Activated CD8-positive, alpha-beta memory T cell treated with anti-CD3 and anti-CD28 coated beads for 36 hours (primary cell): Measurements from ENCODE around the gene ACOT2. TPM values are rescaled to one million over a fixed set of nuclear protein-coding genes. Genes with fewer than 3 reads are reported as not detected.
"Not testable (repeated sequence)": the region's sequence is repeated elsewhere in the genome, so short reads cannot be mapped to it uniquely, and the experiment has no call there.

Source experiments
- CTCF ChIA-PET: fragments of 350-600 bp; sonication (Branson Sonifier 250); formaldehyde crosslinking; loops from one replicate; lab custom pipeline; 2021; ENCODE audit warnings: antibody characterized with exemption; lab: Charles Lee
- POLR2A ChIA-PET: fragments of 350-600 bp; sonication (Branson Sonifier 250); formaldehyde crosslinking; loops from one replicate; lab custom pipeline; 2021; ENCODE audit warnings: antibody characterized with exemption; lab: Charles Lee
- total RNA-seq, 2 experiments: library from RNA; stranded (reverse); gene quantifications; one replicate each; pipeline ENCODE4 v1.2.3, GENCODE V29; 2021

Gene ACOT2, protein sequence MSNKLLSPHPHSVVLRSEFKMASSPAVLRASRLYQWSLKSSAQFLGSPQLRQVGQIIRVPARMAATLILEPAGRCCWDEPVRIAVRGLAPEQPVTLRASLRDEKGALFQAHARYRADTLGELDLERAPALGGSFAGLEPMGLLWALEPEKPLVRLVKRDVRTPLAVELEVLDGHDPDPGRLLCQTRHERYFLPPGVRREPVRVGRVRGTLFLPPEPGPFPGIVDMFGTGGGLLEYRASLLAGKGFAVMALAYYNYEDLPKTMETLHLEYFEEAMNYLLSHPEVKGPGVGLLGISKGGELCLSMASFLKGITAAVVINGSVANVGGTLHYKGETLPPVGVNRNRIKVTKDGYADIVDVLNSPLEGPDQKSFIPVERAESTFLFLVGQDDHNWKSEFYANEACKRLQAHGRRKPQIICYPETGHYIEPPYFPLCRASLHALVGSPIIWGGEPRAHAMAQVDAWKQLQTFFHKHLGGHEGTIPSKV
- total RNA-seq = 10 to 100 TPM; 10.8 to 13.2 TPM

DNA sequence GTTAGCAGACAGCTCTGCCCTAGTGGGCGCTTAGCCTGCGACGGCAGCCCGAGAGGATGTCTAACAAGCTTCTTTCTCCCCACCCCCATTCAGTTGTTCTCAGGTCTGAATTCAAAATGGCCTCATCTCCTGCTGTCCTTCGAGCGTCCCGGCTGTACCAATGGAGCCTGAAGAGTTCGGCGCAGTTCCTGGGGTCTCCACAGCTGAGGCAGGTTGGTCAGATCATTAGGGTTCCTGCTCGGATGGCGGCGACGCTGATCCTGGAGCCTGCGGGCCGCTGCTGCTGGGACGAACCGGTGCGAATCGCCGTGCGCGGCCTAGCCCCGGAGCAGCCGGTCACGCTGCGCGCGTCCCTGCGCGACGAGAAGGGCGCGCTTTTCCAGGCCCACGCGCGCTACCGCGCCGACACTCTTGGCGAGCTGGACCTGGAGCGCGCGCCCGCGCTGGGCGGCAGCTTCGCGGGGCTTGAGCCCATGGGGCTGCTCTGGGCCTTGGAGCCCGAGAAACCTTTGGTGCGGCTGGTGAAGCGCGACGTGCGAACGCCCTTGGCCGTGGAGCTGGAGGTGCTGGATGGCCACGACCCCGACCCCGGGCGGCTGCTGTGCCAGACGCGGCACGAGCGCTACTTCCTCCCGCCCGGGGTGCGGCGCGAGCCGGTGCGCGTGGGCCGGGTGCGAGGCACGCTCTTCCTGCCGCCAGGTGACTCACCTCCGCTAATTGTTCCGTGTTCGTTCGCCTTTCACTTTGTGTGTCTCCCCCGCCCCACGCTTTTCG, at the start of gene ACOT2:
ACOT2 (plus strand) TSS at position 29 of the 774 bp plus-strand sequence; CDS start at position 57, 28 bp downstream.
- CTCF ChIA-PET = interaction anchor here (0.5 to 2.3 kb wide), 12 partner anchors 10 to 317 kb away, joined by 3 to 11 read pairs (median 4); partner anchors contain the start of genes RIOX1 and ZNF410
- POLR2A ChIA-PET = interaction anchor here (0.5 to 1.6 kb wide), 15 partner anchors 23 to 733 kb away, joined by 3 to 8 read pairs (median 5); partner anchors contain the start of genes ACOT6, DNAL1 and RIOX1

DNA sequence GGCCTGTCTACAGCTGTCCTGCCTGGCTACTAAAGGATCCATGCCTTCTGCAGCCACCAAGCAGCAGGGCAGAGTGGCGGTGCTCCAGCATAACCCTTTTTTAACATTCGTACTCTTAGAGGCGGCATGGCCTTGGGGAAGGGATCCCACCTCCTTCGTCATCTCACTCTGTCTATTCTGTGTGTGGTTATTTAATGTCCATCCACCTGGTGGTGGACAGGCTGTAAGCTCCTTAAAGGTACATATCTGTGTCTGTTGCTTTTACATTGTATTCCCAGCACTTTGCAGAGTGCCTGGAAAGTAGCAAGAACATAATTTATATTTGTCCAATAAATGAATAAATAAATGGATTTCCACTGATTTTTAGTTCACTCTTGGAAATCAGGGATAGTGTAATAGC, 47.8 kb upstream of the ACOT2 start:
- ChIA-PET POLR2A (no interaction called here), CTCF (no interaction called here)

DNA sequence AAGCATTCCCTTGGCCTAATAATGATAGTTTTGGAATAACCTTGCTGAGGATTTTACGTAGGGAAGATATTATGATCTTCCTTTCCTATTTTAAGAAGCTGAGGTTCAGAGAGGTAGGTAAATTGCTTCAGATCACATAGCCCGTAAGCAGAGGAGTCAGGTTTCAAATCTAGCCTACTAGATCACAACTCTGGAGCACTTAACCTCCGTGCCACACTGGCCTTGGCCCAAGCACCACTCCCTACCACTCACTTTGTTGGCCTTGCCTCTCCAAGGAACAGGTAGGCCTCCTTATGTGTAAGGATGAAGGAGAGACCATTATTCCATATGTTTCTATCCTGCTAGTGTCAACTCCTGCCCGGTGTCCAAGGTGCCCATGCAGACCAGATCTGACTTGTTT, 44.5 kb upstream of the ACOT2 start:
- POLR2A ChIA-PET = no interaction called here
- CTCF ChIA-PET = no interaction called here

DNA sequence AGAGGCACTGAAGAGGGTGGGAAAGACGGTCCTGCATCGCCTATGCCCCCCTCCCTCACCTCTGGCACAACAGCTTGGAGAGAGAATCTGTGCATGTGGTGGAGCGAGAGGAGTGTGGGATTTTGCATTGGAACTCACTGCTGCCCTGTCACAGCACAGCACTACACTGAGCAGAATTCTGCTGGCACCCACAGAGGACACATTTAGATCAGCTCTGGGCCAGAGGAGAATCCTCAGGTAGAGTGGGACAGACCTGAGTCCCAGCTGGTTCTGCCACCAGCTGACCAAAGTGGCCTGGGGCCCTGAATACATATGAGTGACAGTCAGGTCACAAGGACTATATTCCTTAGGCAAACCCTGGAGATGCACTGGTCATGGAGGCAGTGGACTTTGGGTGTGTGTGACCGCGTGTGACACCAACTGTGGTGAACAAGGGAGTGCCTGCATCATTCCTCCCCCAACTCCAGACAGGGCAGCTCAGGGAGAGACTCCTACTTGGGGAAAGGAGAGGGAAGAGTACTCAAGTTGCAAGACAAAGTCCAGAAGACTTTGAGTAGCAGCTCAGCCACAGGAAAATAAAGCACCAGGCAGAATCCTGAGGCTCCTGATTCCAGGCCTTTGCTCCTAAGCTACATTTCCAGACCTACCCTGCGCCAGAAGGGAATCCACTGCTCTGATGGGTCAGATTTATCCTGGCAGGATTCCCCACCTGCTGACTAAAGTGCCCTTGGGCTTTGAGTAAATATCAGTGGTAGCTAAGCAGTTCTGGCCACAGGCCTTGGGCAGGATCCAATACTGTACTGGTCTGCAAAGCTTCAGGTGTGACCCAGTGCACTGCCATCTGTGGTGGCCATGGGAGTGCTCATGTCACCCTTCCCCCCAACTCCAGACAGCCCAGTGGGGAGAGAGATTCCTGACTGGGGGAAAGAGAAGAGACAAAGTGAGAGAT, 42.7 kb upstream of the ACOT2 start:
- CTCF ChIA-PET = interaction anchor here (0.6 kb wide), 1 partner anchor 55 kb away, joined by 3 read pairs; no protein-coding TSS in a partner anchor
- POLR2A ChIA-PET = no interaction called here

DNA sequence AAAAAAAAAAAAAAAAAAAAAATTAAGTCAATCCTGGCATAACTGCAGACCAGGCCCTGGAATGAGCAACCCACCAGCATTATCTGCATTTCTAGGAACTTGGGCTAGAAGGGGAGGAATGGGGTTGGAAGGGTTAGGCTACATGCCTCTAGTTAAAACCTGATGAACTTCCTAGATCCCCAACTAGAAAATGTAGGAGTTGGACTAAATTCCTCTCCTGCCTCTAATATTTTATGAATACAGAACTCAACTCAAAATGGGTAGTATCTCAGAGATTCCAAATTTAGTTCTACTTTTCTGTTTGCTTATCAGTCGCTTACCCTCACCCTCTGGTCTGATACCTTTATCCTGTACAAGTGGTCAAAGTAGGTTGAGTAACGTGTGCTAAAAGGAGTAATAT, 39.7 kb upstream of the ACOT2 start:
- POLR2A ChIA-PET = not testable (repeated sequence)
- CTCF ChIA-PET = interaction anchor here (0.7 kb wide), 2 partner anchors 18 to 194 kb away, joined by 3 read pairs; no protein-coding TSS in a partner anchor

DNA sequence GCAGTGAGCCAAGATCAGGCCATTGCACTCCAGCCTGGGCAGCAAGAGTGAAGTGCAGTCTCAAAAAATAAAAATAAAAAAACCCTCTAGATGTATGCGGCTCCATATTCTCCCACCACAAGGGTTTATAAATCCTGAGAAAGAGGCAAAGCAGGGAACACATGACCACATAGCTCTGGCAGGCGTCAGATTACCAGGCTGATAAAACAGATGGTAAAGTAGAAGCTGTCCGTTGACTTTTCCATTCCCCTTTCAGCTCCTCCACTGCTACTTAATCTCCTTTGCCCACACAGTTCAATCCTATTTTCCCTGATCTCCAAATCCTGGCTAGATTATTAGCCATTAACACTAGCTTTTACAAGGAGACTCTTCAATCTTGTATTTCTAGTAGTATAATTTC, 37.0 kb upstream of the ACOT2 start:
- CTCF ChIA-PET, POLR2A ChIA-PET: not testable (repeated sequence)

DNA sequence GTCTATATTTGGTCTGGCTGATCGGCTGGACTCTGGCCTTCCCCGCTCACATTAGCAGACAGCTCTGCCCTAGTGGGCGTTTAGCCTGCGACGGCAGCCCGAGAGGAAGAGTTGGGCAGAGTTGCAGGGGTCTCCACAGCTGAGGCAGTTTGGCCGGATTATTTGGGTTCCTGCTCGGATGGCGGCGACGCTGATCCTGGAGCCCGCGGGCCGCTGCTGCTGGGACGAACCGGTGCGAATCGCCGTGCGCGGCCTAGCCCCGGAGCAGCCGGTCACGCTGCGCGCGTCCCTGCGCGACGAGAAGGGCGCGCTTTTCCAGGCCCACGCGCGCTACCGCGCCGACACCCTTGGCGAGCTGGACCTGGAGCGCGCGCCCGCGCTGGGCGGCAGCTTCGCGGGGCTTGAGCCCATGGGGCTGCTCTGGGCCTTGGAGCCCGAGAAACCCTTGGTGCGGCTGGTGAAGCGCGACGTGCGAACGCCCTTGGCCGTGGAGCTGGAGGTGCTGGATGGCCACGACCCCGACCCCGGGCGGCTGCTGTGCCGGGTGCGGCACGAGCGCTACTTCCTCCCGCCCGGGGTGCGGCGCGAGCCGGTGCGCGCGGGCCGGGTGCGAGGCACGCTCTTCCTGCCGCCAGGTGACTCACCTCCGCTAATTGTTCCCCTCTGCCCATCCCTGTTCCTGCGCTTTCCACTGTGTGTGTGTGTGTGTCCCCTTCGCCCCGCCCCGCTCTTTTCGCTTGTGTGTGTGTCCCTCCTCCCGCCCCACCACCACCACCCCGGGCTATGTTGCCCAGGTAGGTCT, 31.6 kb upstream of the ACOT2 start:
- POLR2A ChIA-PET = not testable (repeated sequence)
- CTCF ChIA-PET = interaction anchor here (1.0 kb wide), 1 partner anchor 96 kb away, joined by 7 read pairs; no protein-coding TSS in a partner anchor

DNA sequence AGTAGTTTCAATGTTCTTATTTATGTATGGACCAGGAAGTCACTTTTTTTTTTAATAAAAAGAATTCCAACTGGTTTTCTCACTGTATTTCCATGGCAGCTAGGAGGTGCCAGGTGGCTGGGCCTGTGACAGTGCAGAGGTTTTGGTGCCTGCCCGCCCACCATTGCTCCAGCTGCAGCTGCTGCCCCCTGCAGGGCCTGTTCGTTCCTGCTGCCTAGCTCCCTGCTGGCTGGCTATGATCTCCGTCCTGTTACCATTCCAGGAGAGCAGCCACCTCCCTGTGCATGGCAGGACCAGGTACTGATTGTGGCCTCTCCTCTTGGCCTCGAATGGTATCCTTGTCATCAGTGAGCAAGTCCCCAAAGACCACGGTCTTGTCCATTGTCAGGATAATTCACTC, 30.0 kb upstream of the ACOT2 start:
- ChIA-PET POLR2A (interaction anchor here (0.6 kb wide), 1 partner anchor 31 kb away, joined by 3 read pairs; no protein-coding TSS in a partner anchor), CTCF (interaction anchor here (0.6 to 1.5 kb wide), 3 partner anchors 30 to 139 kb away, joined by 3 read pairs; no protein-coding TSS in a partner anchor)

DNA sequence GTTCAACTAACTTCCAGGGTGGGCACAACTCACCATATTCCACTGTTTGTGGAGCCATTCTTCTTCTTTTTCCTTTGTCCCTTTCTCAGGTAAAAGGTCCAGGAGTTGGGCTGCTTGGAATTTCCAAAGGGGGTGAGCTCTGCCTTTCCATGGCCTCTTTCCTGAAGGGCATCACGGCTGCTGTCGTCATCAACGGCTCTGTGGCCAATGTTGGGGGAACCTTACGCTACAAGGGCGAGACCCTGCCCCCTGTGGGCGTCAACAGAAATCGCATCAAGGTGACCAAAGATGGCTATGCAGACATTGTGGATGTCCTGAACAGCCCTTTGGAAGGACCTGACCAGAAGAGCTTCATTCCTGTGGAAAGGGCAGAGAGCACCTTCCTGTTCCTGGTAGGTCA, 26.1 kb upstream of the ACOT2 start:
- POLR2A ChIA-PET = not testable (repeated sequence)
- CTCF ChIA-PET = interaction anchor here (0.7 kb wide), 1 partner anchor 266 kb away, joined by 4 read pairs; no protein-coding TSS in a partner anchor

DNA sequence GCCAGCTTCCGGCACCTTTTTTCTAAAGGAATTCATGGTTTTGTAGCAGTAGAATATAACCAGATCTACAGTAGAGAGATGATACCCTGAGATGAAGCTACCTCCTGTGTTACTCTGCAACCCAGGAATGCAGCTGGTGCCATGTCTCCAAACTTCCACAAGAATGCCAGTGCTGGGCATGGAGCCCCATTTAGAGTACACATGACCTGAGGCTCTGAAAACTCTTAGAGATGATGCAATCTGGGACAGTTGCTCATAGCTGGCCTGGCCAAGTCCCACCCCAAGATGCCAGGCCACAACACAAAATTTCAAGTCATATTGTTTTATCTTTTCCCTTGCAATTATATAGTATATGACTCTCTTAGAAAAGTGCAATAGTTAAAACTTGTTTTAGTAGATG, 23.7 kb upstream of the ACOT2 start:
- CTCF ChIA-PET, POLR2A ChIA-PET: not testable (repeated sequence)

DNA sequence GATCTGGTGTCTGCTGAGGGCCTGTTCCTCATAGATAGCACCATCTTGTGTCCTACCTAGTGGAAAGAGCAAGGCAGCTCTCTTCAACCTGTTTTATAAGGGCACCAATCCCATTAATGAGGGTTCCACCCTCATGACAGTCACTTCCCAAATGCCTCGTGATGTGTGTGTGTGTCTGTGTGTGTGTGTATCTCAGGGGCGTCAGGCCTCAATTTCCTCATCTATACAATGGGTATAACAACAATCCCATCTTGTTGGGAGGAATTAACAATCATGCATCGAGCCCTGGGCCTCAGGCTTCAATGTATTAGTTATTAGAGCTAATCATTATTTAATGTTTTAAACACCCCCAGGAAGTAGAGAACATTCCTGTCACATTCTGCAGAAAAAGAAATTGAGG, 19.9 kb upstream of the ACOT2 start:
- CTCF ChIA-PET, POLR2A ChIA-PET: not testable (repeated sequence)

DNA sequence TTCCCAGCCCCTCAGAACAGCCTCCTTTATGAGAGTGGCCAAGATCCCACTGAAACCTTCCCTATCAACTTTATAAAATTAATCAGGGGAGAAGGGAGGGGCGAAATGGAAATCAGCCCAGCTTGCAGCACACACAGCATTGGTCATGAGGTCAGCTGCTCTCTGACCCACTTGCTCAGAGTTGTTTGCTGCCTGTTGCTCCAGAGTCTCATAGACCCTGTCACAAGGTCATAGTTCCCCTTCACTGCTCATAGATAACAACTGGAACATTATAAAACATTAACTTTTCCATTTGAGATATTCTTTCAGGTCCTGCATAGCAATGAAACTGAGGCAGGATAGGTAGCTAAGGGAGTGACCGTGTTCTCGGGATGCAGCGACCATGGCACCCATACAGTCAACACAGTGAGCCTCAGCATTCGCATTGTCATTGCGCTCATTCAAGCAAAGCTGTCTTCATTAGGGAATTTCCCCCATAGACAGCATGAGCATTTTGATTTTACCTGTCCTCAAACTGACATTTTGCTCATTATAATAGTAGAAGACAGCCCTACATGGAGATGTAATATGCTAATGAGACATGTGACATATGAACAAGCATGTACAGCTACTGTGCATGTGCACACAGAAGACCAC, 19.0 kb upstream of the ACOT2 start:
- CTCF ChIA-PET, POLR2A ChIA-PET: not testable (repeated sequence)

DNA sequence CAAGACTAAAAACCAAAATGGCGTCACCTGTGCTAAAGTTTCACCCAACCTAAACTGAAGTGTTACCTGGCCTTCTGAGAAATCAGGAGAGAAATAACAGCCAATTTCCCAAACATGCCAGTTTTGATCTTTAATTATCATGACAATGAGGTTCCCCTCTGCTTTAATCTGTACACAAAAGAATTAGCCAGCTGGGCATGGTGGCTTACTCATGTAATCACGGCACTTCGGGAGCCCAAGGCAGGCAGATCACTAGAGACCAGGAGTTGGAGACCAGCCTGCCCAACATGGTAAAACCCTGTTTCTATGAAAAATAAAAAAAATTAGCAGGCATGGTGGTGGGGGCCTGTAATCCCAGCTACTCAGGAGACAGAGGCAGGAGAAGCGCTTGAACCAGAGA, 15.2 kb upstream of the ACOT2 start:
- CTCF ChIA-PET = no interaction called here

DNA sequence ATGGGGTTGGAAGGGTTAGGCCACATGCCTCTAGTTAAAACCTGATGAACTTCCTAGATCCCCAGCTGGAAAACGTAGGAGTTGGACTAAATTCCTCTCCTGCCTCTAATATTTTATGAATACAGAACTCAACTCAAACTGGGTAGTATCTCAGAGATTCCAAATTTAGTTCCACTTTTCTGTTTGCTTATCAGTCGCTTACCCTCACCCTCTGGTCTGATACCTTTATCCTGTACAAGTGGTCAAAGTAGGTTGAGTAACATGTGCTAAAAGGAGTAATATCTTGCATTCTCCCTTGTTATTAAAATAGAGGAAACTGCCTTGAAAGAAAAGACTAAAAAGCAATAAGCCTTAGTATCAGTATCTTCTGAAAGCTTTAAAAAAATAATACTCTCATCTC, 11.8 kb upstream of the ACOT2 start:
- CTCF ChIA-PET, POLR2A ChIA-PET: not testable (repeated sequence)

More for the DNA sequence above, 15.2 kb upstream of the ACOT2 start:
- POLR2A ChIA-PET = no interaction called here

DNA sequence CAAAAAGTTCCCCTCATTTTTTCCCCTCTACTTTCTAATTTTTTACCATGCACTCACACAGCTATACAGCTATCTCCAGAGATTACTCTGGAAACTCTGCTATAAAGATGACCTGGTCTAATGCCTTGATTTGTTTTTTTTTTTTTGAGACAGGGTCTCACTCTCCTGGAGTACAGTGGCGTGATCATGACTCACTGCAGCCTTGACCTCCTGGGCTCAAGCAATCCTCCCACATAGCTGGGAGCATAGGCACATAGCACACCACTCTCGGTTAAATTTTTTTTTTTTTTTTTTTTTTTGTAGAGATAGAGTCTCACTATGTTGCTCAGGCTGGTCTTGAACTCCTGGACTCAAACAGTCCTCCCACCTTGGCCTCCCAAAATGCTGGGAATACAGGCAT, 10.8 kb upstream of the ACOT2 start:
- CTCF ChIA-PET = not testable (repeated sequence)
- POLR2A ChIA-PET = interaction anchor here (0.7 kb wide), 1 partner anchor 63 kb away, joined by 3 read pairs; no protein-coding TSS in a partner anchor

DNA sequence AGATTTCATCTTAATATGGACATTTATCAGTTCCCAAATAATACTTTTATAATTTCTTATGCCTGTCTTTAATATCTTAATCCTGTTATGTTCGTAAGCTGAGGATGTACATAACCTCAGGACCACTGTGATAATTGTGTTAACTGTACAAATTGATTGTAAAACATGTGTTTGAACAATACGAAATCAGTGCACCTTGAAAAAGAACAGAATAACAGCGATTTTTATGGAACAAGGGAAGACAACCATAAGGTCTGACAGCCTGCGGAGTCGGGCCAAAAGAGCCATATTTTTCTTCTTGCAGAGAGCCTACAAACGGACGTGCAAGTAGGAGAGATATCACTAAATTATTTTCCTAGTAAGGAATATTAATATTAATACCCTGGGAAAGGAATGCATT, 6.8 kb upstream of the ACOT2 start:
- CTCF ChIA-PET, POLR2A ChIA-PET: not testable (repeated sequence)

DNA sequence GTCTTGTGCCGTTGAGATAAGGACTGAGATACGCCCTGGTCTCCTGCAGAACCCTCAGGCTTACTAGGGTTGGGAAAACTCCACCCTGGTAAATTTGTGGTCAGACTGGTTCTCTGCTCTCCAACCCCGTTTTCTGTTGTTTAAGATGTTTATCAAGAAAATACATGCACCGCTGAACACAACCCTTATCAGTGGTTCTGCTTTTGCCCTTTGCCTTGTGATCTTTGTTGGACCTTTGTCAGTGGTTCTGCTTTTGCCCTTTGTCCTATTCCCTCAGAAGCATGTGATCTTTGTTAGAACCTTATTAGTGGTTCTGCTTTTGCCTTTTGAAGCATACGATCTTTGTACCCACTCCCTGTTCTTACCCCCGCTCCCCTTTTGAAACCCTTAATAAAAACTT, 6.3 kb upstream of the ACOT2 start:
- POLR2A ChIA-PET, CTCF ChIA-PET: not testable (repeated sequence)
